Activated T-cell treated with anti-CD3 and anti-CD28 coated beads for 24 hours (primary cell): ENCODE data around the gene F7.

Experiments used
- DNase-seq: peaks from one replicate; pipeline ENCODE4 v3.0.0-alpha.2; 2020; ENCODE audit warnings: low read depth

F7 gene

GRCh38 chr13:113086991-113087922 lies 18.3 kb upstream of the F7 start:
- no peak for DNase-seq

- DNase-seq, result no peak
Observed at GRCh38 chr13:113087923-113088690, 17.5 kb upstream of the F7 start.

- no peak for DNase-seq
Observed at GRCh38 chr13:113088691-113089020, 16.9 kb upstream of the F7 start.

- DNase-seq, result no peak
Observed at GRCh38 chr13:113089693-113090414, 15.7 kb upstream of the F7 start.

GRCh38 chr13:113090415-113090770 lies 15.2 kb upstream of the F7 start:
- DNase-seq, result no peak

- no peak for DNase-seq
Observed at GRCh38 chr13:113090806-113091205, 14.8 kb upstream of the F7 start.

GRCh38 chr13:113091211-113091771 lies 14.3 kb upstream of the F7 start:
- no peak for DNase-seq

- DNase-seq, result no peak
Observed at GRCh38 chr13:113091891-113092775, 13.5 kb upstream of the F7 start.

- DNase-seq, result no peak
Observed at GRCh38 chr13:113092776-113093579, 12.6 kb upstream of the F7 start.

GRCh38 chr13:113093580-113094409 lies 11.8 kb upstream of the F7 start:
- no peak for DNase-seq

GRCh38 chr13:113094410-113094800 lies 11.2 kb upstream of the F7 start:
- no peak for DNase-seq

GRCh38 chr13:113095146-113096051 lies 10.2 kb upstream of the F7 start:
- DNase-seq, result no peak

GRCh38 chr13:113096052-113096744 lies 9.4 kb upstream of the F7 start:
- DNase-seq, result no peak

- no peak for DNase-seq
Observed at GRCh38 chr13:113096745-113097305, 8.8 kb upstream of the F7 start.

- no peak for DNase-seq
Observed at GRCh38 chr13:113097651-113098050, 7.9 kb upstream of the F7 start.

GRCh38 chr13:113098162-113098732 lies 7.3 kb upstream of the F7 start:
- DNase-seq, result no peak

GRCh38 chr13:113099142-113099541 lies 6.4 kb upstream of the F7 start:
- no peak for DNase-seq
